Panc1 (cell line): Measurements from ENCODE around the gene EPHA3. TPM values are rescaled to one million over a fixed set of nuclear protein-coding genes. Genes with fewer than 3 reads are reported as not detected.

Source experiments
- ATAC-seq: fragments of 200-7000 bp; cut with Tn5 transposase; 2 replicates; pipeline ENCODE4 v1.9.1; 2020; ENCODE audit warnings: mild to moderate bottlenecking, moderate library complexity
- BruUV-seq: library from RNA; stranded (reverse); fragments of 400-500 nt; replicated peaks from 2 replicates; lab custom pipeline; 2021; lab: Mats Ljungman, UMichigan
- CTCF ChIA-PET: fragments of 300-600 bp; sonication (Branson Sonifier 250); formaldehyde crosslinking; loops from one replicate; lab custom pipeline; 2022; ENCODE audit warnings: antibody characterized with exemption; lab: Charles Lee
- POLR2A ChIA-PET: fragments of 300-600 bp; sonication (Branson Sonifier 250); formaldehyde crosslinking; loops from one replicate; lab custom pipeline; 2022; ENCODE audit warnings: antibody characterized with exemption; lab: Charles Lee
- DNase-seq: peaks from one replicate; pipeline ENCODE4 v3.0.0-alpha.2; 2010; ENCODE audit warnings: low read depth, low spot score
- H3K27ac ChIP-seq: 2 replicates; pipeline ENCODE4 v1.5.1; 2011; ENCODE audit warnings: mild to moderate bottlenecking, low read length, inconsistent platforms
- H3K27me3 ChIP-seq: fragments of 200-500 bp; sonication (Bioruptor generic); 2 replicates; pipeline ENCODE4 v1.6.0; 2014; ENCODE audit warnings: low read length, inconsistent platforms; ENCODE audit not compliant: control insufficient read depth, insufficient read depth
- H3K36me3 ChIP-seq: fragments of 200-500 bp; sonication (Bioruptor generic); 2 replicates; pipeline ENCODE4 v1.5.1; 2014; ENCODE audit warnings: inconsistent platforms, mild to moderate bottlenecking, low read length, moderate library complexity; ENCODE audit not compliant: control insufficient read depth, insufficient read depth
- H3K4me1 ChIP-seq: 2 replicates; pipeline ENCODE4 v1.5.1; 2011; ENCODE audit warnings: inconsistent platforms, mild to moderate bottlenecking, low read length, moderate library complexity; ENCODE audit not compliant: control insufficient read depth, insufficient read depth
- H3K4me3 ChIP-seq, 2 experiments: 2 replicates each; pipeline ENCODE4 v1.5.1; 2011 to 2012; ENCODE audit warnings: low read depth in 2 of 2, low read length in 2 of 2, mild to moderate bottlenecking in 2 of 2, inconsistent platforms in 1 of 2, moderate library complexity in 1 of 2
- H3K9me3 ChIP-seq: fragments of 200-500 bp; sonication (Bioruptor generic); 2 replicates; pipeline ENCODE4 v1.5.1; 2014; ENCODE audit warnings: low read depth, mild to moderate bottlenecking, inconsistent platforms, low read length, moderate library complexity; ENCODE audit not compliant: control insufficient read depth, insufficient read depth
- CTCF ChIP-seq: fragments of 450-650 bp; IDR thresholded peaks from 2 replicates; pipeline ENCODE4 v1.5.1; 2017; ENCODE audit warnings: mild to moderate bottlenecking
- POLR2AphosphoS5 ChIP-seq: IDR thresholded peaks from 2 replicates; pipeline ENCODE4 v1.6.1; 2012; ENCODE audit warnings: mild to moderate bottlenecking, low read depth, low read length, moderate library complexity
- SIN3A ChIP-seq: IDR thresholded peaks from 2 replicates; pipeline ENCODE4 v1.6.1; 2012; ENCODE audit warnings: low read depth, mild to moderate bottlenecking, low read length, moderate library complexity, borderline replicate concordance; ENCODE audit not compliant: insufficient read depth
- TCF7L2 ChIP-seq: IDR thresholded peaks from 2 replicates; pipeline ENCODE4 v1.6.1; 2011; ENCODE audit warnings: mild to moderate bottlenecking, low read depth, low read length, inconsistent platforms
- in situ Hi-C: cut with HindIII; loops from 2 replicates; pipeline ENCODE4 v1.10.0; 2016; ENCODE audit warnings: low sequenced_read_pairs, low pct_unique_long_range_greater_than_20kb
- intact Hi-C: fragments of 100-400 bp; cut with micrococcal nuclease; formaldehyde crosslinking; loops from one replicate; pipeline ENCODE4 v1.10.0; 2022; ENCODE audit not compliant: unreplicated experiment
- total RNA-seq: library from RNA; stranded (reverse); gene quantifications from one replicate; pipeline ENCODE4 v1.2.1, GENCODE V29; 2021; ENCODE audit not compliant: unreplicated experiment
- TF ChIP-seq, protein P1 (sequence below), 2 experiments: IDR thresholded peaks; 2 replicates each; pipeline ENCODE4 v1.6.1; 2011 to 2012; ENCODE audit warnings: low read depth in 2 of 2, control low read depth in 1 of 2, low read length in 1 of 2, mild to moderate bottlenecking in 1 of 2, moderate library complexity in 1 of 2; ENCODE audit not compliant: insufficient read depth in 1 of 2

The EPHA3 gene
- total RNA-seq, 1 experiment from 2014 or later, result 0.05 TPM

GRCh38 chr3:89467898-89468363, 360.5 kb downstream of the EPHA3 start:
- ChIA-PET POLR2A (no interaction called here), CTCF (no interaction called here)
- TF ChIP-seq POLR2AphosphoS5, result no peak
- TF ChIP-seq, protein P1, sequence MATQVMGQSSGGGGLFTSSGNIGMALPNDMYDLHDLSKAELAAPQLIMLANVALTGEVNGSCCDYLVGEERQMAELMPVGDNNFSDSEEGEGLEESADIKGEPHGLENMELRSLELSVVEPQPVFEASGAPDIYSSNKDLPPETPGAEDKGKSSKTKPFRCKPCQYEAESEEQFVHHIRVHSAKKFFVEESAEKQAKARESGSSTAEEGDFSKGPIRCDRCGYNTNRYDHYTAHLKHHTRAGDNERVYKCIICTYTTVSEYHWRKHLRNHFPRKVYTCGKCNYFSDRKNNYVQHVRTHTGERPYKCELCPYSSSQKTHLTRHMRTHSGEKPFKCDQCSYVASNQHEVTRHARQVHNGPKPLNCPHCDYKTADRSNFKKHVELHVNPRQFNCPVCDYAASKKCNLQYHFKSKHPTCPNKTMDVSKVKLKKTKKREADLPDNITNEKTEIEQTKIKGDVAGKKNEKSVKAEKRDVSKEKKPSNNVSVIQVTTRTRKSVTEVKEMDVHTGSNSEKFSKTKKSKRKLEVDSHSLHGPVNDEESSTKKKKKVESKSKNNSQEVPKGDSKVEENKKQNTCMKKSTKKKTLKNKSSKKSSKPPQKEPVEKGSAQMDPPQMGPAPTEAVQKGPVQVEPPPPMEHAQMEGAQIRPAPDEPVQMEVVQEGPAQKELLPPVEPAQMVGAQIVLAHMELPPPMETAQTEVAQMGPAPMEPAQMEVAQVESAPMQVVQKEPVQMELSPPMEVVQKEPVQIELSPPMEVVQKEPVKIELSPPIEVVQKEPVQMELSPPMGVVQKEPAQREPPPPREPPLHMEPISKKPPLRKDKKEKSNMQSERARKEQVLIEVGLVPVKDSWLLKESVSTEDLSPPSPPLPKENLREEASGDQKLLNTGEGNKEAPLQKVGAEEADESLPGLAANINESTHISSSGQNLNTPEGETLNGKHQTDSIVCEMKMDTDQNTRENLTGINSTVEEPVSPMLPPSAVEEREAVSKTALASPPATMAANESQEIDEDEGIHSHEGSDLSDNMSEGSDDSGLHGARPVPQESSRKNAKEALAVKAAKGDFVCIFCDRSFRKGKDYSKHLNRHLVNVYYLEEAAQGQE (IDR thresholded peaks at IDR 0.05; ENCODE audit: insufficient read depth in 1 of 2, low read depth in 2 of 2, low read length in 1 of 2), result no peak
- TF ChIP-seq TCF7L2, result no peak
- no peak for TF ChIP-seq CTCF
- Histone ChIP-seq H3K27ac (no peak overlapping the region), H3K4me1 (no peaks in the 10 kb centered on the region), H3K4me3 (no peak overlapping the region), H3K27me3 (no peaks in the 10 kb centered on the region), H3K36me3 (no peaks in the 10 kb centered on the region), H3K9me3 (no peaks in the 10 kb centered on the region)
- DNase-seq (no peak), ATAC-seq (no peak)
- intact Hi-C loops, result no loop called here
- no TSS peak for BruUV-seq
- in situ Hi-C loops, result no loop called here

DNA sequence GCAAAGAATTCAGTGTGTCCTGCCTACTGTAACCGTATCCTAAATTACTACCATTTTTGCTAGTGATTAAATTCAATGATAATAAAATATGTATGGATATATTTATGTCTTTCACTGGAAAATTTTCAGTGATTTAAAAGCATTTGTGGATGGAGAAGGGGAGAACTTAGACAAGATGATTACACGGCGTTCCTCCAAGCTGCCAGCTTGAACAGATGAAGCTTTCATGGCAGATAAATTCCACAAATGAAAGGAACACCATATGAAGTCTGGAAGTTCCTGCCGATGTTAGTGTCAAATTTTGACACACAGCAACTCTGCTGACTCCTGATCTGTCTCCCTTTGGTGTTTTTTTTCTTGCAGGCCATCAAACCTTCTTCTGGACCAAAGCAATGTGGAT, 364.7 kb downstream of the EPHA3 start:
- TF ChIP-seq CTCF (no peak), SIN3A (no peak), TCF7L2 (no peak), POLR2AphosphoS5 (no peak)
- TF ChIP-seq, protein P1 (IDR thresholded peaks at IDR 0.05; ENCODE audit: insufficient read depth in 1 of 2, low read depth in 2 of 2, low read length in 1 of 2), result no peak
- no peak overlapping the region for H3K27ac ChIP-seq
- no TSS peak for BruUV-seq
- no peaks in the 10 kb centered on the region for H3K9me3 ChIP-seq
- no peaks in the 10 kb centered on the region for H3K36me3 ChIP-seq
- no peaks in the 10 kb centered on the region for H3K4me1 ChIP-seq
- ATAC-seq (no peak), DNase-seq (no peak)
- ChIA-PET POLR2A (no interaction called here), CTCF (no interaction called here)
- in situ Hi-C loops (no loop called here), intact Hi-C loops (no loop called here)
- no peaks in the 10 kb centered on the region for H3K27me3 ChIP-seq
- H3K4me3 ChIP-seq, result no peak overlapping the region
